ENCODE measurements around the gene GNAL. TPM values are rescaled to one million over a fixed set of nuclear protein-coding genes. Genes with fewer than 3 reads are reported as not detected.

Gene GNAL
- total RNA-seq, 4 donors from 2014 or later, result 13.3 to 22.0 (median 19.9) TPM

GRCh38 chr18:11899063-11899462, 210.0 kb downstream of the GNAL start:
- H3K27ac ChIP-seq (replicated peaks in 1 of 4), result no peak overlapping the region
- no peaks in the 10 kb centered on the region for H3K9me3 ChIP-seq
- H3K27me3 ChIP-seq, result no peaks in the 10 kb centered on the region
- intact Hi-C loops (cut with DNase I), result no loop called here
- peaks cover 19 to 52% (median 41%) of the 10 kb centered on the region in 4 donors for H3K36me3 ChIP-seq
- no peak for DNase-seq (ENCODE audit: extremely low spot score)
- no peak overlapping the region for H3K4me3 ChIP-seq
- no peak for TF ChIP-seq POLR2A (IDR thresholded peaks at IDR 0.05; ENCODE audit: low read depth)
- no peaks in the 10 kb centered on the region for H3K4me1 ChIP-seq
- 83% methylated on average over 3 of the region's 3 CpGs for WGBS

- Histone ChIP-seq H3K9me3 (no peaks in the 10 kb centered on the region), H3K36me3 (peaks cover 10 to 53% (median 37%) of the 10 kb centered on the region in 4 donors), H3K27me3 (no peaks in the 10 kb centered on the region), H3K4me3 (no peak overlapping the region), H3K27ac (replicated peaks in 1 of 4) (no peak overlapping the region), H3K4me1 (peaks cover under 1 to 6% (median 3%) of the 10 kb centered on the region in 4 donors)
- intact Hi-C loops (cut with DNase I), result no loop called here
- DNase-seq (ENCODE audit: extremely low spot score), result no peak
- WGBS, result 86% methylated on average over 5 of the region's 5 CpGs
- TF ChIP-seq POLR2A (IDR thresholded peaks at IDR 0.05; ENCODE audit: low read depth) (no peak), POLR2AphosphoS5 (IDR thresholded peaks at IDR 0.05) (no peak)
Observed at GRCh38 chr18:11901826-11902438, 212.9 kb downstream of the GNAL start.

DNA sequence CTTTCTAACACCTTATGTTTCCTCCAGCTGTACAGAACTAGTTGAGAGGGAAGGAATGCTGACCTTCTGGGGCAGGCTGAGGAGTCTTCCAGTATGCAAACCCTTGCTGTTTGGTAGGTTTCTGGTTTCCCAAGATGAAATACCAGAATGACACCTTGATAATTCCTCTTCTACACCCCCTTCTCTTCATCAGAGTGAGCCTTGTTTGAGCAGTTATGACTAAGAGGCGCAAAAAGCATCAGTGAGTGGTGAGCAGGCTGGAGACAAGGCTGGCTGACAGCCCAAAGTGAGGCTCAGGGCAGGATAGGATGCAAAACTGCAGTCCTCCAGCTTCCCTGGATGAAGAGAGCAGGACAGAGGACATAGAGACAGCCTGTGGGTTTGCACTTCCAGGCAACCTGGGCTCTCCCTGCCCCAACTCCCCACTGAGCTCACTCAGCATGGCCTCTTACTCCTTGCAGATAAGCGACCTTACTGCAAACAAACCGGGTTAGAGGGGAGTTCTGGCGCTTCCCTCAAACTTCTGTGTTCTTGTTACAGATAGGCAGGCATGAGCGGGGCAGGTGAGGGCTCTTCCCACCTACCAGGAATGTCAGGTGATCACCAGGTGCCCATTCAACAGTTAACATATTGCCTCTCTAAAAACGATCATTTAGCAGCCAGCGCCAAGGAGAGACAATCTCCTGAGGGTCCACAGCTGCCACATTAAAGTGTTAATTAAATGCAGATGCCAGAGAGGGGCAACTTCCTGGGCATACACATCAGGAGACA, 213.6 kb downstream of the GNAL start:
- Histone ChIP-seq H3K4me1 (peaks cover 8 to 12% (median 11%) of the 10 kb centered on the region in 4 donors), H3K27ac (replicated peaks in 1 of 4) (no peak overlapping the region), H3K36me3 (peaks cover 10 to 53% (median 34%) of the 10 kb centered on the region in 4 donors), H3K4me3 (no peak overlapping the region), H3K9me3 (no peaks in the 10 kb centered on the region), H3K27me3 (no peaks in the 10 kb centered on the region)
- TF ChIP-seq EP300 (IDR thresholded peaks at IDR 0.05), result no peak
- TF ChIP-seq CTCF (IDR thresholded peaks at IDR 0.05), result no peak
- intact Hi-C loops (cut with DNase I), result no loop called here
- no peak for DNase-seq (ENCODE audit: extremely low spot score)
- 63% methylated on average over 7 of the region's 7 CpGs for WGBS

DNA sequence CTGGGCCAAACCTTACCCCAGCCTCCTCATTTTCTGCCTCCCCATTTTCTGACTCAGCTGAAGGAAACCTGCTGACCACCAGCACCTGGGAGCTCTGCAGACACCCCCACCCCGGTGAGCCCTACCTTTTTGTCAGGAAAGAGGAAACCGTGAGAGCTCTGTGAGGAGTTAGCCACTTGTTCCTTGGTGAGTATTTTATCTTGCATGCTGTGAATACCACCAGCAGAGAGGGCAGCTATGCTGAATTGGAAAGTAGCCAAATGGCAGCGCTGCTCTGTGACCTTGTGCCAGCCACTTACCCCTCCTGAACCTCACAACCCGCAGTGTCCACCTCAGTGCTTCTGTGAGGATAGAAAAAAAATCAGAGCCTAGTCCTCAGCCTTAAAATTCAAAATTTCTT, 216.5 kb downstream of the GNAL start:
- Histone ChIP-seq H3K9me3 (no peaks in the 10 kb centered on the region), H3K4me1 (peaks cover 18 to 23% (median 22%) of the 10 kb centered on the region in 4 donors), H3K36me3 (peaks cover 0 to 40% (median 26%) of the 10 kb centered on the region in 4 donors), H3K27me3 (no peaks in the 10 kb centered on the region), H3K27ac (replicated peaks in 1 of 4) (no peak overlapping the region), H3K4me3 (no peak overlapping the region)
- no peak for TF ChIP-seq CTCF (IDR thresholded peaks at IDR 0.05)
- no peak for TF ChIP-seq EP300 (IDR thresholded peaks at IDR 0.05)
- TF ChIP-seq POLR2A (IDR thresholded peaks at IDR 0.05; ENCODE audit: low read depth), result no peak
- TF ChIP-seq POLR2AphosphoS5 (IDR thresholded peaks at IDR 0.05), result no peak
- intact Hi-C loops (cut with DNase I), result loop anchor here (5.0 kb wide), 1 partner anchor 53 kb away; the partner anchor contains the start of gene CHMP1B
- WGBS, result 87% methylated on average over 4 of the region's 4 CpGs
- DNase-seq (ENCODE audit: extremely low spot score), result no peak

DNA sequence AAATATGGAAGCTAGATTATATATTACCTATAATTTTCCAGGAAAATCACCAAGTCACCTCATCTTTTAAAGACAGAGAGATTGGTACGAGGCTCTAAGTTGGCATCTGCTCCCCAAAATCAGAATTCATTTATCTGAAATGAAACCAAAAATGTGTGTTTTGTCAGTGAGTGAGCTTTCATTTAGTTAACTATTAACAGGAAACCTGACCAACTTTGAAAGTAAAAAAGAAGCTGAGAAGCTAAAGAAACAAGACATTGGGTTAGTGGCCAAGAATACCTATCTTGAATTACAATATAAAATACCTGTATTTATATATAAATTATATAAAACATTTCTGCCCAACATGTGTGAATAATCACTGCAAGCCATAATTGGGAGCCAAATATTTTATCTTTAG, 217.1 kb downstream of the GNAL start:
- intact Hi-C loops (cut with DNase I), result loop anchor here (5.0 kb wide), 1 partner anchor 54 kb away; the partner anchor contains the start of gene CHMP1B
- peaks cover 0 to 40% (median 26%) of the 10 kb centered on the region in 4 donors for H3K36me3 ChIP-seq
- H3K4me3 ChIP-seq, result no peak overlapping the region
- H3K27me3 ChIP-seq, result no peaks in the 10 kb centered on the region
- TF ChIP-seq POLR2A (IDR thresholded peaks at IDR 0.05; ENCODE audit: low read depth), result no peak
- no peak overlapping the region for H3K27ac ChIP-seq (replicated peaks in 1 of 4)
- H3K4me1 ChIP-seq, result peaks cover 18 to 23% (median 22%) of the 10 kb centered on the region in 4 donors
- no peaks in the 10 kb centered on the region for H3K9me3 ChIP-seq
- 95% methylated on average over 1 of the region's 1 CpG for WGBS
- DNase-seq (ENCODE audit: extremely low spot score), result no peak
